ENCODE measurements around the gene TMEM196.
"Not testable (repeated sequence)": the region's sequence is repeated elsewhere in the genome, so short reads cannot be mapped to it uniquely, and the experiment has no call there.

Gene TMEM196

GRCh38 chr7:19705663-19706062, 67.8 kb downstream of the TMEM196 start:
- no peak for DNase-seq

GRCh38 chr7:19701471-19701870, 71.9 kb downstream of the TMEM196 start:
- no peak for DNase-seq

GRCh38 chr7:19700936-19701335, 72.5 kb downstream of the TMEM196 start:
- DNase-seq: no peak

- DNase-seq: no peak
Observed at GRCh38 chr7:19698331-19698730, 75.1 kb downstream of the TMEM196 start.

- DNase-seq: no peak
Observed at GRCh38 chr7:19696926-19697325, 76.5 kb downstream of the TMEM196 start.

- no peak for DNase-seq
Observed at GRCh38 chr7:19692111-19692828, 81.1 kb downstream of the TMEM196 start.

- DNase-seq: no peak
Observed at GRCh38 chr7:19690736-19691135, 82.7 kb downstream of the TMEM196 start.

- DNase-seq: not testable (repeated sequence)
Observed at GRCh38 chr7:19689130-19689529, 84.3 kb downstream of the TMEM196 start.

GRCh38 chr7:19681596-19681995, 91.8 kb downstream of the TMEM196 start:
- no peak for DNase-seq

- no peak for DNase-seq
Observed at GRCh38 chr7:19677180-19677579, 96.2 kb downstream of the TMEM196 start.

- DNase-seq: no peak
Observed at GRCh38 chr7:19675816-19676215, 97.6 kb downstream of the TMEM196 start.

GRCh38 chr7:19674266-19674960, 99.0 kb downstream of the TMEM196 start:
- no peak for DNase-seq

GRCh38 chr7:19670806-19671205, 102.6 kb downstream of the TMEM196 start:
- no peak for DNase-seq

Data from activated effector memory CD4-positive, alpha-beta T cell treated with anti-CD3 and anti-CD28 coated beads, Interleukin-2, amount 50 U/mL, for 16 hours (primary cell).